Measurements from ENCODE around the gene ARMS2.
A peak's percentile ranks its signal among the peaks of the same experiment; 100 is the strongest.

ARMS2 gene

GRCh38 chr10:122424059-122424458 is 30.4 kb upstream of the ARMS2 start:
- Histone ChIP-seq H3K27me3 (ENCODE audit: insufficient read depth, low read length, poor library complexity) (no peaks in the 10 kb centered on the region), H3K79me2 (ENCODE audit: control insufficient read depth, insufficient read depth, low read length) (no peaks in the 10 kb centered on the region), H2BK5ac (ENCODE audit: low read length) (no peak overlapping the region), H3K23ac (ENCODE audit: low read length) (no peak overlapping the region), H2BK15ac (replicated peaks; ENCODE audit: low read depth) (no peak overlapping the region), H2AK5ac (ENCODE audit: low read length) (no peak overlapping the region), H3K9ac (ENCODE audit: low read length) (no peak overlapping the region), H3K4me1 (ENCODE audit: control insufficient read depth, low read depth, low read length) (no peaks in the 10 kb centered on the region), H3K18ac (ENCODE audit: low read length) (no peak overlapping the region), H4K5ac (ENCODE audit: low read length) (no peak overlapping the region), H3K27ac (ENCODE audit: low read depth, low read length) (no peak overlapping the region), H2BK120ac (ENCODE audit: low read depth, low read length) (no peak overlapping the region), H3K79me1 (ENCODE audit: low read length) (no peaks in the 10 kb centered on the region), H3K4ac (ENCODE audit: low read depth, low read length) (no peak overlapping the region), H4K8ac (ENCODE audit: low read depth, low read length) (no peak overlapping the region), H3K4me3 (ENCODE audit: low read length) (no peak overlapping the region), H3K56ac (ENCODE audit: low read length) (no peak overlapping the region), H3K36me3 (ENCODE audit: control insufficient read depth, insufficient read depth, low read length) (no peaks in the 10 kb centered on the region), H3K4me2 (ENCODE audit: low read length) (no peak overlapping the region)
- no peak for DNase-seq
- no CpG with 5 or more reads among the region's 2 CpGs for WGBS (ENCODE audit: extremely low coverage, insufficient coverage, low lambda C conversion rate)

- Histone ChIP-seq H3K79me2 (ENCODE audit: control insufficient read depth, insufficient read depth, low read length) (no peaks in the 10 kb centered on the region), H3K4ac (ENCODE audit: low read depth, low read length) (no peak overlapping the region), H3K4me2 (ENCODE audit: low read length) (no peak overlapping the region), H3K4me1 (ENCODE audit: control insufficient read depth, low read depth, low read length) (no peaks in the 10 kb centered on the region), H3K23ac (ENCODE audit: low read length) (no peak overlapping the region), H4K5ac (ENCODE audit: low read length) (no peak overlapping the region), H3K27me3 (ENCODE audit: insufficient read depth, low read length, poor library complexity) (no peaks in the 10 kb centered on the region), H2BK120ac (ENCODE audit: low read depth, low read length) (no peak overlapping the region), H3K36me3 (ENCODE audit: control insufficient read depth, insufficient read depth, low read length) (no peaks in the 10 kb centered on the region), H3K9ac (ENCODE audit: low read length) (no peak overlapping the region), H3K4me3 (ENCODE audit: low read length) (no peak overlapping the region), H3K56ac (ENCODE audit: low read length) (no peak overlapping the region), H3K27ac (ENCODE audit: low read depth, low read length) (no peak overlapping the region), H2BK15ac (replicated peaks; ENCODE audit: low read depth) (no peak overlapping the region), H3K18ac (ENCODE audit: low read length) (no peak overlapping the region), H2BK5ac (ENCODE audit: low read length) (no peak overlapping the region), H2AK5ac (ENCODE audit: low read length) (no peak overlapping the region), H4K8ac (ENCODE audit: low read depth, low read length) (no peak overlapping the region), H3K79me1 (ENCODE audit: low read length) (no peaks in the 10 kb centered on the region)
- no peak for DNase-seq
- WGBS (ENCODE audit: extremely low coverage, insufficient coverage, low lambda C conversion rate), result no CpG with 5 or more reads among the region's 6 CpGs
These were observed 27.6 kb upstream of the ARMS2 start for GRCh38 chr10:122426829-122427228.

- WGBS (ENCODE audit: extremely low coverage, insufficient coverage, low lambda C conversion rate), result no CpG with 5 or more reads among the region's 2 CpGs
- no peak overlapping the region for H3K4me2 ChIP-seq (ENCODE audit: low read length)
These were observed 27.2 kb upstream of the ARMS2 start for GRCh38 chr10:122427280-122427679.

GRCh38 chr10:122435212-122435827 is 19.1 kb upstream of the ARMS2 start:
- no peak overlapping the region for H4K8ac ChIP-seq (ENCODE audit: low read depth, low read length)
- H4K5ac ChIP-seq (ENCODE audit: low read length), result no peak overlapping the region
- H3K27me3 ChIP-seq (ENCODE audit: insufficient read depth, low read length, poor library complexity), result no peaks in the 10 kb centered on the region
- H2BK15ac ChIP-seq (replicated peaks; ENCODE audit: low read depth), result no peak overlapping the region
- H2BK5ac ChIP-seq (ENCODE audit: low read length), result no peak overlapping the region
- H3K9ac ChIP-seq (ENCODE audit: low read length), result no peak overlapping the region
- peak; percentile 28 for DNase-seq
- no peak overlapping the region for H2AK5ac ChIP-seq (ENCODE audit: low read length)
- H2BK120ac ChIP-seq (ENCODE audit: low read depth, low read length), result no peak overlapping the region
- H3K23ac ChIP-seq (ENCODE audit: low read length), result no peak overlapping the region
- H3K4me1 ChIP-seq (ENCODE audit: control insufficient read depth, low read depth, low read length), result no peaks in the 10 kb centered on the region
- H3K56ac ChIP-seq (ENCODE audit: low read length), result no peak overlapping the region
- H3K18ac ChIP-seq (ENCODE audit: low read length), result no peak overlapping the region
- H3K4me2 ChIP-seq (ENCODE audit: low read length), result no peak overlapping the region
- H3K4me3 ChIP-seq (ENCODE audit: low read length), result no peak overlapping the region
- H3K36me3 ChIP-seq (ENCODE audit: control insufficient read depth, insufficient read depth, low read length), result no peaks in the 10 kb centered on the region
- H3K4ac ChIP-seq (ENCODE audit: low read depth, low read length), result no peak overlapping the region
- no peaks in the 10 kb centered on the region for H3K79me1 ChIP-seq (ENCODE audit: low read length)
- no peak overlapping the region for H3K27ac ChIP-seq (ENCODE audit: low read depth, low read length)
- no peaks in the 10 kb centered on the region for H3K79me2 ChIP-seq (ENCODE audit: control insufficient read depth, insufficient read depth, low read length)
- WGBS (ENCODE audit: extremely low coverage, insufficient coverage, low lambda C conversion rate), result no CpG with 5 or more reads among the region's 3 CpGs

More at GRCh38 chr10:122427280-122427679, 27.2 kb upstream of the ARMS2 start:
- Histone ChIP-seq H2BK15ac (replicated peaks; ENCODE audit: low read depth) (no peak overlapping the region), H3K27ac (ENCODE audit: low read depth, low read length) (no peak overlapping the region), H4K5ac (ENCODE audit: low read length) (no peak overlapping the region), H3K56ac (ENCODE audit: low read length) (no peak overlapping the region), H2BK5ac (ENCODE audit: low read length) (no peak overlapping the region), H3K27me3 (ENCODE audit: insufficient read depth, low read length, poor library complexity) (no peaks in the 10 kb centered on the region), H3K9ac (ENCODE audit: low read length) (no peak overlapping the region), H3K4ac (ENCODE audit: low read depth, low read length) (no peak overlapping the region), H3K79me2 (ENCODE audit: control insufficient read depth, insufficient read depth, low read length) (no peaks in the 10 kb centered on the region), H3K18ac (ENCODE audit: low read length) (no peak overlapping the region), H3K4me3 (ENCODE audit: low read length) (no peak overlapping the region), H3K79me1 (ENCODE audit: low read length) (no peaks in the 10 kb centered on the region), H3K23ac (ENCODE audit: low read length) (no peak overlapping the region), H4K8ac (ENCODE audit: low read depth, low read length) (no peak overlapping the region), H3K4me1 (ENCODE audit: control insufficient read depth, low read depth, low read length) (no peaks in the 10 kb centered on the region), H2AK5ac (ENCODE audit: low read length) (no peak overlapping the region), H2BK120ac (ENCODE audit: low read depth, low read length) (no peak overlapping the region), H3K36me3 (ENCODE audit: control insufficient read depth, insufficient read depth, low read length) (no peaks in the 10 kb centered on the region)
- no peak for DNase-seq

DNA sequence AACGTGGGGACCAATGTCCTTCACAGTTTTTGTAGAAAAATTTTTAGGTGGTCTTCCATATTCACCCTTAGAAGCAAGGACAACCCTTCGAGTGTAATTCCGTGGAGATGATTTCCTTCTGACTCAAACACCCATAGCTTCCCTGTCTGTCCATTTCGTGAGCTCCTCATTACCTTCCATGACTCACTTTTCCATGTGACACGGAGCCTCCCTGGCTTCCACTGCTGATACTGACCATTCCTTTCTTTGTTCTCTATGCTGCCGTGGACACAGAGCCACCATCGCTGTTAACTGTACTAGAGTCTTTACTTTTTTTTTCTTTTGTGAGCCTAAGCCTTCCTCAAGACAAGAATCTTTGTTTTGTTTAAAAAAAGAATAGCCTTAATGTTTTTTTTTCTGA is 12.5 kb upstream of the ARMS2 start:
- Histone ChIP-seq H4K8ac (ENCODE audit: low read depth, low read length) (no peak overlapping the region), H3K9ac (ENCODE audit: low read length) (no peak overlapping the region), H3K36me3 (ENCODE audit: control insufficient read depth, insufficient read depth, low read length) (no peaks in the 10 kb centered on the region), H3K4ac (ENCODE audit: low read depth, low read length) (no peak overlapping the region), H2AK5ac (ENCODE audit: low read length) (no peak overlapping the region), H2BK120ac (ENCODE audit: low read depth, low read length) (no peak overlapping the region), H3K18ac (ENCODE audit: low read length) (no peak overlapping the region), H3K56ac (ENCODE audit: low read length) (no peak overlapping the region), H3K27me3 (ENCODE audit: insufficient read depth, low read length, poor library complexity) (no peaks in the 10 kb centered on the region), H4K5ac (ENCODE audit: low read length) (no peak overlapping the region), H3K79me1 (ENCODE audit: low read length) (no peaks in the 10 kb centered on the region), H3K4me2 (ENCODE audit: low read length) (no peak overlapping the region), H3K4me1 (ENCODE audit: control insufficient read depth, low read depth, low read length) (no peaks in the 10 kb centered on the region), H2BK5ac (ENCODE audit: low read length) (no peak overlapping the region), H3K4me3 (ENCODE audit: low read length) (no peak overlapping the region), H2BK15ac (replicated peaks; ENCODE audit: low read depth) (no peak overlapping the region), H3K23ac (ENCODE audit: low read length) (no peak overlapping the region), H3K27ac (ENCODE audit: low read depth, low read length) (no peak overlapping the region), H3K79me2 (ENCODE audit: control insufficient read depth, insufficient read depth, low read length) (no peaks in the 10 kb centered on the region)
- no CpG with 5 or more reads among the region's 7 CpGs for WGBS (ENCODE audit: extremely low coverage, insufficient coverage, low lambda C conversion rate)
- no peak for DNase-seq

- no peak overlapping the region for H4K5ac ChIP-seq (ENCODE audit: low read length)
These were observed 9.0 kb upstream of the ARMS2 start for GRCh38 chr10:122445469-122445868.

More at GRCh38 chr10:122445469-122445868, 9.0 kb upstream of the ARMS2 start:
- no peaks in the 10 kb centered on the region for H3K4me1 ChIP-seq (ENCODE audit: control insufficient read depth, low read depth, low read length)
- H4K8ac ChIP-seq (ENCODE audit: low read depth, low read length), result no peak overlapping the region
- no peak overlapping the region for H2BK15ac ChIP-seq (replicated peaks; ENCODE audit: low read depth)
- H2BK120ac ChIP-seq (ENCODE audit: low read depth, low read length), result no peak overlapping the region
- H2AK5ac ChIP-seq (ENCODE audit: low read length), result no peak overlapping the region
- no peak overlapping the region for H3K4ac ChIP-seq (ENCODE audit: low read depth, low read length)
- H2BK5ac ChIP-seq (ENCODE audit: low read length), result no peak overlapping the region
- H3K4me3 ChIP-seq (ENCODE audit: low read length), result no peak overlapping the region
- no peaks in the 10 kb centered on the region for H3K36me3 ChIP-seq (ENCODE audit: control insufficient read depth, insufficient read depth, low read length)
- no peak overlapping the region for H3K27ac ChIP-seq (ENCODE audit: low read depth, low read length)
- no peak overlapping the region for H3K4me2 ChIP-seq (ENCODE audit: low read length)
- no CpG with 5 or more reads among the region's 1 CpG for WGBS (ENCODE audit: extremely low coverage, insufficient coverage, low lambda C conversion rate)
- no peaks in the 10 kb centered on the region for H3K79me2 ChIP-seq (ENCODE audit: control insufficient read depth, insufficient read depth, low read length)
- H3K27me3 ChIP-seq (ENCODE audit: insufficient read depth, low read length, poor library complexity), result no peaks in the 10 kb centered on the region
- no peaks in the 10 kb centered on the region for H3K79me1 ChIP-seq (ENCODE audit: low read length)
- H3K9ac ChIP-seq (ENCODE audit: low read length), result no peak overlapping the region
- no peak overlapping the region for H3K18ac ChIP-seq (ENCODE audit: low read length)
- no peak for DNase-seq
- H3K23ac ChIP-seq (ENCODE audit: low read length), result no peak overlapping the region
- no peak overlapping the region for H3K56ac ChIP-seq (ENCODE audit: low read length)

Data from mesendoderm (in vitro differentiated cells).